Ishikawa (cell line): Measurements from ENCODE around the gene KRTAP9-6.

Experiments
- CREB1 ChIP-seq: IDR thresholded peaks from 2 replicates; pipeline ENCODE4 v1.6.1; 2012; ENCODE audit warnings: low read depth
- EGR1 ChIP-seq: IDR thresholded peaks from 2 replicates; pipeline ENCODE4 v1.6.1; 2012
- NFIC ChIP-seq: IDR thresholded peaks from 2 replicates; pipeline ENCODE4 v1.6.1; 2012
- TCF12 ChIP-seq: IDR thresholded peaks from 2 replicates; pipeline ENCODE4 v1.6.1; 2012; ENCODE audit warnings: low read depth
- YY1 ChIP-seq: IDR thresholded peaks from 2 replicates; pipeline ENCODE4 v1.6.1; 2012; ENCODE audit warnings: low read depth
- TF ChIP-seq, protein P1 (sequence below): IDR thresholded peaks from 2 replicates; pipeline ENCODE4 v1.6.1; 2012; ENCODE audit warnings: low read depth, mild to moderate bottlenecking

DNA sequence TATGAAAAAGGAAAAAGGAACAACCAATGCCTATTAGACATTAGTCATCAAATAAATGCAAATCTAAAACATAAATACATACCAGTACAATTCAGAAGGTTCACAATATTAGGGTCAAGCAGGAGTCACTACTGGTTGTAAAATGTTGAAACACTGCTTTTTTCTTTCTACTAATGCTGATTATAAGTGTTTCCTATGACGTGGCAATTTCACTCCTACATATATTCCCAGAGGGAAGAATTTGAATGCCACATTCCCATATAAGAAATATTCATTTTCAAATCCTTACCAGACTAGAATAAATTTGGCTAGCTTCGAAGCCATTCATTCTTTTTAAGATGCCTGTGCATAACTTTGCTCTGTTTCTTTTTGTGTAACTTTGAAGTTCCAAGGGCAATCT, 41.4 kb upstream of the KRTAP9-6 start:
- TF ChIP-seq EGR1 = no peak
- TF ChIP-seq, protein P1, sequence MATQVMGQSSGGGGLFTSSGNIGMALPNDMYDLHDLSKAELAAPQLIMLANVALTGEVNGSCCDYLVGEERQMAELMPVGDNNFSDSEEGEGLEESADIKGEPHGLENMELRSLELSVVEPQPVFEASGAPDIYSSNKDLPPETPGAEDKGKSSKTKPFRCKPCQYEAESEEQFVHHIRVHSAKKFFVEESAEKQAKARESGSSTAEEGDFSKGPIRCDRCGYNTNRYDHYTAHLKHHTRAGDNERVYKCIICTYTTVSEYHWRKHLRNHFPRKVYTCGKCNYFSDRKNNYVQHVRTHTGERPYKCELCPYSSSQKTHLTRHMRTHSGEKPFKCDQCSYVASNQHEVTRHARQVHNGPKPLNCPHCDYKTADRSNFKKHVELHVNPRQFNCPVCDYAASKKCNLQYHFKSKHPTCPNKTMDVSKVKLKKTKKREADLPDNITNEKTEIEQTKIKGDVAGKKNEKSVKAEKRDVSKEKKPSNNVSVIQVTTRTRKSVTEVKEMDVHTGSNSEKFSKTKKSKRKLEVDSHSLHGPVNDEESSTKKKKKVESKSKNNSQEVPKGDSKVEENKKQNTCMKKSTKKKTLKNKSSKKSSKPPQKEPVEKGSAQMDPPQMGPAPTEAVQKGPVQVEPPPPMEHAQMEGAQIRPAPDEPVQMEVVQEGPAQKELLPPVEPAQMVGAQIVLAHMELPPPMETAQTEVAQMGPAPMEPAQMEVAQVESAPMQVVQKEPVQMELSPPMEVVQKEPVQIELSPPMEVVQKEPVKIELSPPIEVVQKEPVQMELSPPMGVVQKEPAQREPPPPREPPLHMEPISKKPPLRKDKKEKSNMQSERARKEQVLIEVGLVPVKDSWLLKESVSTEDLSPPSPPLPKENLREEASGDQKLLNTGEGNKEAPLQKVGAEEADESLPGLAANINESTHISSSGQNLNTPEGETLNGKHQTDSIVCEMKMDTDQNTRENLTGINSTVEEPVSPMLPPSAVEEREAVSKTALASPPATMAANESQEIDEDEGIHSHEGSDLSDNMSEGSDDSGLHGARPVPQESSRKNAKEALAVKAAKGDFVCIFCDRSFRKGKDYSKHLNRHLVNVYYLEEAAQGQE = no peak
- no peak for TF ChIP-seq NFIC
- no peak for TF ChIP-seq TCF12
- no peak for TF ChIP-seq CREB1
- no peak for TF ChIP-seq YY1
